Measurements from ENCODE around the gene CBLC. TPM values are rescaled to one million over a fixed set of nuclear protein-coding genes. Genes with fewer than 3 reads are reported as not detected.

CBLC gene
- total RNA-seq, 1 donor from 2014 or later: not detected

- peak overlapping the region; percentile 67 for H3K4me3 Mint-ChIP-seq (ENCODE audit: unreplicated experiment)
- no peak for TF ChIP-seq CTCF (IDR thresholded peaks at IDR 0.05)
- H3K27ac Mint-ChIP-seq (ENCODE audit: unreplicated experiment): peak overlapping the region; percentile 94
- H3K36me3 Mint-ChIP-seq (ENCODE audit: unreplicated experiment): peaks cover 5% of the 10 kb centered on the region
- H3K4me1 Mint-ChIP-seq (ENCODE audit: unreplicated experiment): peaks cover 75% of the 10 kb centered on the region
- DNase-seq (ENCODE audit: extremely low spot score, unreplicated experiment): peak; percentile 88
- no peaks in the 10 kb centered on the region for H3K9me3 Mint-ChIP-seq (ENCODE audit: unreplicated experiment)
- no peaks in the 10 kb centered on the region for H3K27me3 Mint-ChIP-seq (ENCODE audit: unreplicated experiment)
Observed at GRCh38 chr19:44753932-44754749, 23.5 kb upstream of the CBLC start.

GRCh38 chr19:44754750-44755080 is 23.0 kb upstream of the CBLC start:
- peaks cover 7% of the 10 kb centered on the region for H3K36me3 Mint-ChIP-seq (ENCODE audit: unreplicated experiment)
- no peaks in the 10 kb centered on the region for H3K9me3 Mint-ChIP-seq (ENCODE audit: unreplicated experiment)
- no peaks in the 10 kb centered on the region for H3K27me3 Mint-ChIP-seq (ENCODE audit: unreplicated experiment)
- TF ChIP-seq CTCF (IDR thresholded peaks at IDR 0.05): no peak
- H3K27ac Mint-ChIP-seq (ENCODE audit: unreplicated experiment): peak overlapping the region; percentile 84
- H3K4me3 Mint-ChIP-seq (ENCODE audit: unreplicated experiment): peak overlapping the region; percentile 67
- no peak for DNase-seq (ENCODE audit: extremely low spot score, unreplicated experiment)
- peaks cover 71% of the 10 kb centered on the region for H3K4me1 Mint-ChIP-seq (ENCODE audit: unreplicated experiment)

GRCh38 chr19:44755219-44755618 is 22.5 kb upstream of the CBLC start:
- no peak overlapping the region for H3K4me3 Mint-ChIP-seq (ENCODE audit: unreplicated experiment)

GRCh38 chr19:44756089-44756562 is 21.6 kb upstream of the CBLC start:
- H3K4me3 Mint-ChIP-seq (ENCODE audit: unreplicated experiment): no peak overlapping the region
- peaks cover 65% of the 10 kb centered on the region for H3K4me1 Mint-ChIP-seq (ENCODE audit: unreplicated experiment)
- no peak overlapping the region for H3K27ac Mint-ChIP-seq (ENCODE audit: unreplicated experiment)
- TF ChIP-seq CTCF (IDR thresholded peaks at IDR 0.05): no peak
- DNase-seq (ENCODE audit: extremely low spot score, unreplicated experiment): no peak
- no peaks in the 10 kb centered on the region for H3K27me3 Mint-ChIP-seq (ENCODE audit: unreplicated experiment)
- H3K36me3 Mint-ChIP-seq (ENCODE audit: unreplicated experiment): peaks cover 10% of the 10 kb centered on the region
- no peaks in the 10 kb centered on the region for H3K9me3 Mint-ChIP-seq (ENCODE audit: unreplicated experiment)

More at GRCh38 chr19:44755219-44755618, 22.5 kb upstream of the CBLC start:
- no peak for TF ChIP-seq CTCF (IDR thresholded peaks at IDR 0.05)
- no peak for DNase-seq (ENCODE audit: extremely low spot score, unreplicated experiment)
- Mint-ChIP-seq H3K27ac (ENCODE audit: unreplicated experiment) (peak overlapping the region; percentile 84), H3K4me1 (ENCODE audit: unreplicated experiment) (peaks cover 71% of the 10 kb centered on the region), H3K9me3 (ENCODE audit: unreplicated experiment) (no peaks in the 10 kb centered on the region), H3K36me3 (ENCODE audit: unreplicated experiment) (peaks cover 10% of the 10 kb centered on the region), H3K27me3 (ENCODE audit: unreplicated experiment) (no peaks in the 10 kb centered on the region)

- Mint-ChIP-seq H3K27ac (ENCODE audit: unreplicated experiment) (peak overlapping the region; percentile 68), H3K4me3 (ENCODE audit: unreplicated experiment) (peak overlapping the region; percentile 66), H3K27me3 (ENCODE audit: unreplicated experiment) (no peaks in the 10 kb centered on the region), H3K36me3 (ENCODE audit: unreplicated experiment) (peaks cover 12% of the 10 kb centered on the region), H3K4me1 (ENCODE audit: unreplicated experiment) (peaks cover 62% of the 10 kb centered on the region), H3K9me3 (ENCODE audit: unreplicated experiment) (no peaks in the 10 kb centered on the region)
- TF ChIP-seq CTCF (IDR thresholded peaks at IDR 0.05): no peak
- DNase-seq (ENCODE audit: extremely low spot score, unreplicated experiment): no peak
Observed at GRCh38 chr19:44757057-44757734, 20.5 kb upstream of the CBLC start.
